Colonic mucosa (tissue), 4 donors: ENCODE measurements around the gene ATXN1. TPM values are rescaled to one million over a fixed set of nuclear protein-coding genes. Genes with fewer than 3 reads are reported as not detected.
A peak's percentile ranks its signal among the peaks of the same experiment; 100 is the strongest.

Experiments
- DNase-seq: peaks from one replicate; pipeline ENCODE4 v3.0.0-alpha.2; 2020
- H3K27ac ChIP-seq: fragments of 200-600 bp; one replicate; pipeline ENCODE4 v1.8.0; 2021
- H3K27me3 ChIP-seq: fragments of 200-600 bp; one replicate; pipeline ENCODE4 v1.8.0; 2021
- H3K36me3 ChIP-seq: fragments of 200-600 bp; one replicate; pipeline ENCODE4 v1.8.0; 2021
- H3K4me1 ChIP-seq: fragments of 200-600 bp; one replicate; pipeline ENCODE4 v1.8.0; 2021; ENCODE audit warnings: mild to moderate bottlenecking
- H3K4me3 ChIP-seq: fragments of 200-600 bp; one replicate; pipeline ENCODE4 v1.8.0; 2021
- H3K9ac ChIP-seq, 2 donors: one replicate each; pipeline ENCODE4 v1.7.0; 2013; ENCODE audit warnings: control low read depth in 2 of 2, low read depth in 2 of 2, low read length in 2 of 2
- H3K9me3 ChIP-seq: fragments of 200-600 bp; one replicate; pipeline ENCODE4 v1.8.0; 2021
- intact Hi-C: fragments of 100-400 bp; cut with DNase I; formaldehyde crosslinking; loops from one replicate; pipeline ENCODE4 v1.14.1; 2022
- total RNA-seq, 2 donors: library from RNA; stranded (reverse); fragmentation: NEBNext Ultra II Directional in 1 of 2; extraction: Animal tissue kit (Norgen Biotek cat#: 25700) in 1 of 2; gene quantifications; one replicate each; pipeline ENCODE4 v1.2.1, GENCODE V29; 2021
- TF ChIP-seq, protein P1 (sequence below): fragments of 200-600 bp; IDR thresholded peaks from one replicate; pipeline ENCODE4 v1.8.0; 2022; ENCODE audit warnings: antibody characterized with exemption, mild to moderate bottlenecking
- donor health status: healthy.
- donor health status: DM: no; HTN: no; CAD: no.
- donor health status: DM: no; HTN: no; CAD: no.

Gene ATXN1
- total RNA-seq, 2 donors from 2014 or later = 24.5 to 41.9 TPM

DNA sequence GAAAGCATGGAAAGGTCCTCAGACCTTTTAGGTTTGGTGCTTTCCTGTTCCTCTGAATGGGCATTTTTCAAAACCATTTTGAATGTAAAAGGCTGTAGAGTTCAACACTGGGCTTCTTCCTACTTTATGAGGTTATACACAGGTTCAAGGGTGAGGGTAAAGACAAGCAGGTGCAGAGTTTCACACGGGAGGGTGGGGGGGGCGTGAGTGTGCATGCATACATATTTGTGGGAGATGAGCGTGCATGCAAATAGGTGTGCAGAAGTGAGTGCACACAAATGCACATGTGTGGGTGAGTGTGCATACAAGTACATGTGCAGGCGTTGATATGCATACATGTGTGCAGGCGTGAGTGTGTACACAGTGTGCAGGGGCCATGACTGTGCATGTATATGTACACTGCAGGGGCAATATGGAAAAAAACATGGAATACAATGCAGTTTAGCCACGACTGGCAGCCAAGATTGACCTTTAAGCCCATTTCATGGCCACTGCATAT lies 339.7 kb downstream of the ATXN1 start:
- Histone ChIP-seq H3K9ac (no peak overlapping the region), H3K27ac (peak overlapping the region; percentile 19), H3K4me1 (no peaks in the 10 kb centered on the region), H3K4me3 (no peak overlapping the region), H3K27me3 (no peaks in the 10 kb centered on the region), H3K9me3 (no peaks in the 10 kb centered on the region), H3K36me3 (no peaks in the 10 kb centered on the region)
- intact Hi-C loops = no loop called here
- no peak for DNase-seq
- TF ChIP-seq, protein P1, sequence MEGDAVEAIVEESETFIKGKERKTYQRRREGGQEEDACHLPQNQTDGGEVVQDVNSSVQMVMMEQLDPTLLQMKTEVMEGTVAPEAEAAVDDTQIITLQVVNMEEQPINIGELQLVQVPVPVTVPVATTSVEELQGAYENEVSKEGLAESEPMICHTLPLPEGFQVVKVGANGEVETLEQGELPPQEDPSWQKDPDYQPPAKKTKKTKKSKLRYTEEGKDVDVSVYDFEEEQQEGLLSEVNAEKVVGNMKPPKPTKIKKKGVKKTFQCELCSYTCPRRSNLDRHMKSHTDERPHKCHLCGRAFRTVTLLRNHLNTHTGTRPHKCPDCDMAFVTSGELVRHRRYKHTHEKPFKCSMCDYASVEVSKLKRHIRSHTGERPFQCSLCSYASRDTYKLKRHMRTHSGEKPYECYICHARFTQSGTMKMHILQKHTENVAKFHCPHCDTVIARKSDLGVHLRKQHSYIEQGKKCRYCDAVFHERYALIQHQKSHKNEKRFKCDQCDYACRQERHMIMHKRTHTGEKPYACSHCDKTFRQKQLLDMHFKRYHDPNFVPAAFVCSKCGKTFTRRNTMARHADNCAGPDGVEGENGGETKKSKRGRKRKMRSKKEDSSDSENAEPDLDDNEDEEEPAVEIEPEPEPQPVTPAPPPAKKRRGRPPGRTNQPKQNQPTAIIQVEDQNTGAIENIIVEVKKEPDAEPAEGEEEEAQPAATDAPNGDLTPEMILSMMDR = no peak

DNA sequence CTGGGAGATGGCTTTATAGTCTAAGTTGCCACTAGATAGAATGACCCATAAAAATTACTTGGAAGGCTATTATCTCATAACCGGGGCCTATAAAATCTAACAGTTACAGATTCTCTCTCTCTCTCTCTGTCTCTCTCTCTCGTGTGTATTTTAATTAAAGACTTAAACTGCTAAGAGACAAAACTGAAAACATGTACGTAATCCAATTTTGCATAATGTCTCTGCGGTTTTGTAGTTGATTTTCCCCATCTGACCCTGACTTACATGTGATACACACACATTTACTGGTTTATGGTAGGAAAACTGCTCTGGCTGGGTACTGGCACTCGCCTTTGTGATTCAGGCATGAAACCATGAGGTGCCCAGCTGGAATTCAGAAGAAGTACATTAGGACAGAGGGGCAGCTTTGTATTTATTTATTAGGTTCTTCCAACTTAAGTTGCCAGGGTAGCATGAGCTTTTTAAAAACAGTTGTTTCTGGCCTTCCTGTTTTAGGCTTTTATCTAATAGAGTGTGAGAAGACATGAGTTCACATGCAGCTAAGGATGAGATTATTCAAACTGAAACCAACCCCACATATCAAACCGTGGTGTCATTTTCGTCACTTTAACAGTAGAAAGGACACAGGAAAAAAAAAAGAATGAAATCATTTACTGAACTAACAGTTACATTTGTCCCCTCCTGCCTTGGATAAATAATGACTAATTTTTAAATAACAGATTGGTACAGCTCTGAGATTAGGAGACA lies 340.4 kb downstream of the ATXN1 start:
- DNase-seq = no peak
- Histone ChIP-seq H3K9me3 (no peaks in the 10 kb centered on the region), H3K27ac (peak overlapping the region; percentile 19), H3K27me3 (no peaks in the 10 kb centered on the region), H3K4me3 (no peak overlapping the region), H3K9ac (no peak overlapping the region), H3K36me3 (no peaks in the 10 kb centered on the region), H3K4me1 (no peaks in the 10 kb centered on the region)
- TF ChIP-seq, protein P1 = no peak
- intact Hi-C loops = no loop called here

DNA sequence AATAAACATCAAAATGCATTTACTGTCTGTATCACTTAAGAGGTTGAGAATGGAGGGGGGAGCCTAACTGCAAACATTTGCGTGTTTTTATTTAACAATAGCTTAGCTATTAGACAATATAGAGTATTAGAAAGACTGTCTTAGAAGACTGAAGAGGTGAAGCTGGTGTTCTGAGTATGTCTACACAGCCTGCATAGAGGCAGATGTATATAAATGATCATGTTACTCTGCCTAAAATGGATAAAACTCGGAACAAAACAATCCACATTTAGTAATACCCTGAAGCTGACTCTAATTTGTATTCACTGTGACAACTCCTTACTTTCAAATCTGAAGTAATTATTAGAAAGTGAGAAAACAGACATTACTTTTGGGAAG lies 340.9 kb downstream of the ATXN1 start:
- H3K9ac ChIP-seq = no peak overlapping the region
- H3K4me3 ChIP-seq = no peak overlapping the region
- DNase-seq = no peak
- TF ChIP-seq, protein P1 = no peak
- peak overlapping the region; percentile 19 for H3K27ac ChIP-seq
- no peaks in the 10 kb centered on the region for H3K9me3 ChIP-seq
- no peaks in the 10 kb centered on the region for H3K27me3 ChIP-seq
- no peaks in the 10 kb centered on the region for H3K4me1 ChIP-seq
- intact Hi-C loops = no loop called here
- H3K36me3 ChIP-seq = no peaks in the 10 kb centered on the region

DNA sequence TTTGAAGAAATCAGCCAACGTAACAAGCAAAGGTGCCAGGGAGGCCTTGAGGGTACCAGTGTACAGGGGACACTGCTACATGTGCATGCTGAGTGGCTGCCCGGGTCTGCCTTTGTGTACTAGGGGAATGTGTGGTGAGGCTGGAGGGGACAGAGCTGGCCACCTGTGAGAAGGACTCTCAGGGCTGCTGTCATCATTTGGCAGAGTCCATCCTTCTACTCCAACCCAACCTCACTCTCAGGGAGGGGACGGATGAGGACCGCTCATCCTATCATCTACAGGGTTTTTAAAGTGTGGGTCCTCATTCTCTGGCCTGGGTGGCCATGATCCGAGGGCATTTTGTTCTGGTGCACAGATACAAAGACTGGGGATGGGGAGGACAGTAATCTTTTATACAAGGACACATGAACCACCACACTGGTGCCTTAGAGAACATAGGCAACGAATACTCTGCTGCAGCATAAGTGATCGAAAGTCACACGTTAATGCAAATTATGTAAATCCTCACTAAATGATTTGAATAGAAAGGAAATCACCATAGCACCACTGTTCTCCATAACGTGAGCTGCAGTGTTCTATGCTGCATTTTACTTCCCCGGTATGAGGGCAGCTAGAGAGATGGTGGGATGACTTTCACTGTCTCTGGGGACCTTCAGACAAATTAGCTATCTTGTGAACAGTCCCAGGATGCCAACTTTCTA lies 341.5 kb downstream of the ATXN1 start:
- no peaks in the 10 kb centered on the region for H3K27me3 ChIP-seq
- intact Hi-C loops = loop anchor here (10.0 kb wide), 1 partner anchor 185 kb away; the partner anchor contains the start of gene GMPR
- no peaks in the 10 kb centered on the region for H3K4me1 ChIP-seq
- H3K9ac ChIP-seq = no peak overlapping the region
- no peaks in the 10 kb centered on the region for H3K9me3 ChIP-seq
- DNase-seq = no peak
- H3K27ac ChIP-seq = no peak overlapping the region
- TF ChIP-seq, protein P1 = no peak
- H3K36me3 ChIP-seq = no peaks in the 10 kb centered on the region
- H3K4me3 ChIP-seq = no peak overlapping the region

DNA sequence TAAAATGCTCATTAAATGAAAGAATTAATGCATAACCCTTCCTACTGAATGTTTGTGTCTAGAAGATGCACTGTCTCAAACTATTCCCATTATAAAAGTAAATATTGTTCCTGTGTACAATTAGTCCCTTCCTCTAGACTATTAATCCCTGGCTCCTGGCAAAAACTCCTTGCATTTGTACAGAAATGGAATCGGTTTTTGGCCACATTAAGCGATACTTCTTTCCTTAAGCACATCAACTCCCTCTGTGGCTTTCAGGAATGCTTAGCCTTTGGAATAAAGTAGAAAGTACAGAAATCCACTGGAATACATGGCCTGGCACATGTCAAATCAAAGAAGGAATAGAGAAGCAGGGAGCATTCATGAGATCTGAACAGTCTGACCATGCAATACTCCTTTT lies 343.1 kb downstream of the ATXN1 start:
- no peak for DNase-seq
- TF ChIP-seq, protein P1 = no peak

More for the DNA sequence above, 343.1 kb downstream of the ATXN1 start:
- Histone ChIP-seq H3K27me3 (no peaks in the 10 kb centered on the region), H3K9me3 (no peaks in the 10 kb centered on the region), H3K4me3 (no peak overlapping the region), H3K36me3 (no peaks in the 10 kb centered on the region), H3K9ac (no peak overlapping the region), H3K27ac (no peak overlapping the region), H3K4me1 (no peaks in the 10 kb centered on the region)
- intact Hi-C loops = loop anchor here (10.0 kb wide), 1 partner anchor 183 kb away; the partner anchor contains the start of gene GMPR
